Measurements from ENCODE around the gene RET.

GRCh38 chr10:43160046-43160920, 83.4 kb downstream of the RET start:
- no peak for TF ChIP-seq CTCF (IDR thresholded peaks at IDR 0.05; ENCODE audit: low read depth, low read length, poor library complexity, severe bottlenecking)
- no peak for TF ChIP-seq EZH2phosphoT487 (IDR thresholded peaks at IDR 0.05; ENCODE audit: borderline replicate concordance, low read length)

Measured in DOHH2 (cell line).